ENCODE results near the gene LTK.

The LTK gene

DNA sequence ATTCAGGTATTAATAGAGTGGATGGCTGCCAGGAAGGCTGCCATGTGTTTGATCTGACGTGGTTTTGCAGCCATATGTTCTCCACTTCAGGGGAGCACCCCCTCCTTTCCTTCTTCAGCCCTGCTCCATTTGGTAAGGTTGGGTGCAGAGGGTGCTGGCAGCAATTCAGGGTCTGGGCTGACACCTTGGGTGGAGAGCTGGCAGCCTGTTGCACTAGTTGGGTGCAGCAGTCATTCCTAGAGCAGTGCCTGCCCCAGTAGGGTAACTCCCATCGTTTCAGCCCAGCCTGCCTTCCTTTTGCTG is 46.9 kb upstream of the LTK start:
- no peak for TF ChIP-seq POLR2AphosphoS5 (IDR thresholded peaks at IDR 0.05; ENCODE audit: low read depth, low read length)
- no peak for TF ChIP-seq TAF1 (IDR thresholded peaks at IDR 0.05; ENCODE audit: borderline replicate concordance, insufficient read depth, low read length)
- no peak for TF ChIP-seq FOXP2 (optimal IDR thresholded peaks at IDR 0.05; ENCODE audit: borderline replicate concordance, extremely low read depth, extremely low read length, insufficient read depth)
- TF ChIP-seq SIN3A (IDR thresholded peaks at IDR 0.05; ENCODE audit: borderline replicate concordance, insufficient read depth, low read length): no peak
- TF ChIP-seq, protein P1, sequence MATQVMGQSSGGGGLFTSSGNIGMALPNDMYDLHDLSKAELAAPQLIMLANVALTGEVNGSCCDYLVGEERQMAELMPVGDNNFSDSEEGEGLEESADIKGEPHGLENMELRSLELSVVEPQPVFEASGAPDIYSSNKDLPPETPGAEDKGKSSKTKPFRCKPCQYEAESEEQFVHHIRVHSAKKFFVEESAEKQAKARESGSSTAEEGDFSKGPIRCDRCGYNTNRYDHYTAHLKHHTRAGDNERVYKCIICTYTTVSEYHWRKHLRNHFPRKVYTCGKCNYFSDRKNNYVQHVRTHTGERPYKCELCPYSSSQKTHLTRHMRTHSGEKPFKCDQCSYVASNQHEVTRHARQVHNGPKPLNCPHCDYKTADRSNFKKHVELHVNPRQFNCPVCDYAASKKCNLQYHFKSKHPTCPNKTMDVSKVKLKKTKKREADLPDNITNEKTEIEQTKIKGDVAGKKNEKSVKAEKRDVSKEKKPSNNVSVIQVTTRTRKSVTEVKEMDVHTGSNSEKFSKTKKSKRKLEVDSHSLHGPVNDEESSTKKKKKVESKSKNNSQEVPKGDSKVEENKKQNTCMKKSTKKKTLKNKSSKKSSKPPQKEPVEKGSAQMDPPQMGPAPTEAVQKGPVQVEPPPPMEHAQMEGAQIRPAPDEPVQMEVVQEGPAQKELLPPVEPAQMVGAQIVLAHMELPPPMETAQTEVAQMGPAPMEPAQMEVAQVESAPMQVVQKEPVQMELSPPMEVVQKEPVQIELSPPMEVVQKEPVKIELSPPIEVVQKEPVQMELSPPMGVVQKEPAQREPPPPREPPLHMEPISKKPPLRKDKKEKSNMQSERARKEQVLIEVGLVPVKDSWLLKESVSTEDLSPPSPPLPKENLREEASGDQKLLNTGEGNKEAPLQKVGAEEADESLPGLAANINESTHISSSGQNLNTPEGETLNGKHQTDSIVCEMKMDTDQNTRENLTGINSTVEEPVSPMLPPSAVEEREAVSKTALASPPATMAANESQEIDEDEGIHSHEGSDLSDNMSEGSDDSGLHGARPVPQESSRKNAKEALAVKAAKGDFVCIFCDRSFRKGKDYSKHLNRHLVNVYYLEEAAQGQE (IDR thresholded peaks at IDR 0.05; ENCODE audit: insufficient read depth in 1 of 2, low read depth in 2 of 2, low read length in 2 of 2): no peak

DNA sequence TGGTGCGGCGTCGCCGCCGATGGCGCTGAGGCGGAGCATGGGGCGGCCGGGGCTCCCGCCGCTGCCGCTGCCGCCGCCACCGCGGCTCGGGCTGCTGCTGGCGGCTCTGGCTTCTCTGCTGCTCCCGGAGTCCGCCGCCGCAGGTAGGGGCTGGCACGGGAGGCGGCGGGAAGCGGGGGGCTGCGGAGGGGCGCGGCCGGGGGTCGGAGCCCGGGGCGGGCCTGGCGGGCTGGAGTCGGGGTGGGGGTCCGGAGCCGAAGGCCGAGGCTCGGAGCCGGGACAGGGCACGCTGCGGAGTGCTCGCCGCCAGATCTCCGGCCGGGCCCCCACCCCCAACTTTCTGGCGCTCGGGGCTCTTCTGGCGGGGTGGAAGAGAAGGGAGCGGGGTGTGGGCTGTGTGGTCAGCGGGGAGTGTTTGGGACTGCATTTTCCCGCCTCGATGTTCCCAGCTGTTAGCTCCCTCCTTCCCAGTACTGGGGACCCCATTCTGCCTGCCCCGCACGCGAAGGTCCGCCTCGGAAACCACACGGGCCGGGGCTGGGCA is 45.7 kb upstream of the LTK start:
- TF ChIP-seq TAF1 (IDR thresholded peaks at IDR 0.05; ENCODE audit: borderline replicate concordance, insufficient read depth, low read length) (no peak), POLR2AphosphoS5 (IDR thresholded peaks at IDR 0.05; ENCODE audit: low read depth, low read length) (no peak), FOXP2 (optimal IDR thresholded peaks at IDR 0.05; ENCODE audit: borderline replicate concordance, extremely low read depth, extremely low read length, insufficient read depth) (no peak), SIN3A (IDR thresholded peaks at IDR 0.05; ENCODE audit: borderline replicate concordance, insufficient read depth, low read length) (no peak)
- TF ChIP-seq, protein P1 (IDR thresholded peaks at IDR 0.05; ENCODE audit: insufficient read depth in 1 of 2, low read depth in 2 of 2, low read length in 2 of 2): no peak

DNA sequence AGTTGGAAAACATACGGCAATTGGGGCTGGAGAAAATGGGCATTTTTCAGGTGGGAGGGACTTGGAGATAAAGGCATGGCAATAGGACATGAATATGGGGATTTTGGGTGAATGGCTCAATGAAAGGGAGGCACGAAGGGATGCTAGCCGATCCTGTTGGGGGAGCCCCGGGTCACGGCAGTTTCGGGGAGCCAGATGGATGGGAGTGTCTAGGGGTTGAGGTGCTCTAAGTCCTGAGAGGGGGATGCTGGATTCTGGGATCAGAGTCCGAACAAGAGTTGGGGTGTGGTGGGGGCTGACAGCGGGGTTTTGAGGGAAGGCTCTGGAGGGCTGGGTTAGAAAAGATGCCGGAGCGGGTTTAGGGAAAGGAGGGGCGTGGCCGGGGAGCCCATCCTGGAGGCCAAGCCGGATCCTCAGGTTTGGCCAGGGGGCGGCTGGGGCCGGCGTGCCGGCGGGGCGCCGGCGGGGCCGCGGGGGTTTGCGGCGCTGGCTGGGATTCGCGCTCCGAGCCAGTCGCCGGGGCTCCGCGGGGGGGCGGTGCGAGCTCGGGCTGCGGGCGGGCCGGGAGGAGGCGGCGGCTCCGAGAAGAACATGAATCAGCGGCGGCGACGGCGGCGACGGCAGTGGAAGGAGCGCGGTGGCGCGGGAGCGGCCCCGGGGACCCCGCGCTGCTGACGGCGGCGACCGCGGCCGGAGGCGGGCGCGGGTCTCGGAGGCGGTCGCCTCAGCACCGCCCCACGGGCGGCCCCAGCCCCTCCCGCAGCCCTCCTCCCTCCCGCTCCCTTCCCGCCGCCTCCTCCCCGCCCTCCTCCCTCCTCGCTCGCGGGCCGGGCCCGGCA is 45.0 kb upstream of the LTK start, which contains the start of gene TYRO3:
Gene TYRO3, plus strand, starts transcription at position 813 of the 839 bp plus-strand sequence. CDS start 46 bp downstream, outside the sequence.
- TF ChIP-seq POLR2AphosphoS5 (IDR thresholded peaks at IDR 0.05; ENCODE audit: low read depth, low read length) (no peak), FOXP2 (optimal IDR thresholded peaks at IDR 0.05; ENCODE audit: borderline replicate concordance, extremely low read depth, extremely low read length, insufficient read depth) (no peak), TAF1 (IDR thresholded peaks at IDR 0.05; ENCODE audit: borderline replicate concordance, insufficient read depth, low read length) (no peak), SIN3A (IDR thresholded peaks at IDR 0.05; ENCODE audit: borderline replicate concordance, insufficient read depth, low read length) (no peak)
- TF ChIP-seq, protein P1 (IDR thresholded peaks at IDR 0.05; ENCODE audit: insufficient read depth in 1 of 2, low read depth in 2 of 2, low read length in 2 of 2): no peak

DNA sequence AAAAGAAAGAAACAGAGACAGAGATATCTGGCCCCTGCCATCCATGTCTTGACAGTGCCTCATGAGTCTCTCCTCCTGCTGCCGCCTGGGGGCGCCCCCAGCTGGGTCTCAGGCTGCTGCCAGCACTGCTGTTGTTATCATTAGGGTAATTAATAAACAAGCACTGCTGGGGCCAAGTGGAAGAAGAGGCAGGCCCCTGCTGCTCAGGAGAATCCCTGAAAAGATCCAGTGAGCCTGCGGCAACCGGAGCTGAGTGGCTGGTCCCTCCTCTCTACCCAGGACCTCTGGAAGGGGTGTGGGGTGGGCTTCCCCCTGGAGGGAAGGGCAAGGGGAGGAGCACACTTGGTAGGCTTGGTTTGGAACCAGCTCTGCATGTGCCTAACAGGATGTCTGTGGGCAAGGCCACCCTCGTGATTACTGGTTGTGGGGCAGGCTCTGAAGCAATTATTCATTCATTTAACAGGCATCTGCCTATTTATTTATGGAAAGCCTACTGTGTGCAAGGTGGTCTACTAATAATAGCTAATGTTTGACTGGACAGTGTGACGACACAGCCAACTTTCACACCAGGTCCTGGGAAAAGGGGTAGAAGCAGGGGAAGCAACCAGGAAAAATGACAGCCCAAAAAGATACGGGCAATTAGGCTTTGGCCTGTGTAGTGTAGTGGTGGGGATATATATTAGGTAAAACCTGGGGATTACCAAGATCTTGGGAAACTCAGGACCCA is 44.2 kb upstream of the LTK start:
- TF ChIP-seq, protein P1 (IDR thresholded peaks at IDR 0.05; ENCODE audit: insufficient read depth in 1 of 2, low read depth in 2 of 2, low read length in 2 of 2): 0 out of 4 replicates have a peak, but pooled peaks of 1 of the 2 experiments have one; percentile 23
- TF ChIP-seq TAF1 (IDR thresholded peaks at IDR 0.05; ENCODE audit: borderline replicate concordance, insufficient read depth, low read length) (peak; percentile 22; the same call in 1 of the 2 replicates), POLR2AphosphoS5 (IDR thresholded peaks at IDR 0.05; ENCODE audit: low read depth, low read length) (no peak), FOXP2 (optimal IDR thresholded peaks at IDR 0.05; ENCODE audit: borderline replicate concordance, extremely low read depth, extremely low read length, insufficient read depth) (peak; percentile 96), SIN3A (IDR thresholded peaks at IDR 0.05; ENCODE audit: borderline replicate concordance, insufficient read depth, low read length) (peak; percentile 80; the same call in 1 of the 2 replicates)
